GM15510 (cell line): Measurements from ENCODE around the gene HSP90AB1.
A peak's percentile ranks its signal among the peaks of the same experiment; 100 is the strongest.

Source experiments
- POLR2A ChIP-seq: IDR thresholded peaks from 3 replicates; pipeline ENCODE4 v1.6.1; 2011; ENCODE audit warnings: borderline replicate concordance; ENCODE audit not compliant: insufficient read length; ENCODE audit errors: extremely low read depth

HSP90AB1 gene

DNA sequence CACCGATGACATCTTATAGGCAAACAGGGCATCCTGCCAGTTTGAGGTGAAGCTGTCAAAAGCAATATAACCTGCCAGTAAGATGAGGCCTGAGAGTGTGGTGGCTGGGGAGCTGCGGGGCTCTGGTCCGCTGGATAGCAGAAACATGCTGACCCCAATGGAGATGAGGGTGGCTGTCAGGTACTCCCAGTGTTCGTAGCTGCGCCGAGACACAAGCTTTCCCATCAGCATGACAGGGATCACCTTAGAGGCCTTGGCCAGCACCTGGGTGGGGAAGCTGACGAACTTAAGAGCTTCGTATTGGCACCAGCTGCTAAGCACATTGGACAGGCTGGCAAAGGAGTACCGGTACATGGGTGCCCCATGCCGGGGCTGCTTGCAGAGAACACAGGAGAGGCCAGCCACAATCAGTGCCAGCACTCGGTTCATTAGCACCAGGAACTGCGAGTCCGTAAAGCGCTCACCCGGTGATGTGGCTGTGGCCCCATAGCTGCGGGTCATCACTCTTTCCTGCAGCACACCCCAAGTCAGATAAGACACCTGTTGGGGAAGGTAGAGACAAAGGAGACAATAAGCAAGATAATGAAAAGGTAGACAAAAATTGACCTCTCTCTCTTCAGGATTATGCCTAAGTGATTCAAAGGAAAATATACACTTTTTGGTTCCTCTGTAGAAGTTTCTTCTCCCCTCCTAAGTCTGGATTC, 8.4 kb downstream of the HSP90AB1 start:
- TF ChIP-seq POLR2A, result peak; percentile 38

DNA sequence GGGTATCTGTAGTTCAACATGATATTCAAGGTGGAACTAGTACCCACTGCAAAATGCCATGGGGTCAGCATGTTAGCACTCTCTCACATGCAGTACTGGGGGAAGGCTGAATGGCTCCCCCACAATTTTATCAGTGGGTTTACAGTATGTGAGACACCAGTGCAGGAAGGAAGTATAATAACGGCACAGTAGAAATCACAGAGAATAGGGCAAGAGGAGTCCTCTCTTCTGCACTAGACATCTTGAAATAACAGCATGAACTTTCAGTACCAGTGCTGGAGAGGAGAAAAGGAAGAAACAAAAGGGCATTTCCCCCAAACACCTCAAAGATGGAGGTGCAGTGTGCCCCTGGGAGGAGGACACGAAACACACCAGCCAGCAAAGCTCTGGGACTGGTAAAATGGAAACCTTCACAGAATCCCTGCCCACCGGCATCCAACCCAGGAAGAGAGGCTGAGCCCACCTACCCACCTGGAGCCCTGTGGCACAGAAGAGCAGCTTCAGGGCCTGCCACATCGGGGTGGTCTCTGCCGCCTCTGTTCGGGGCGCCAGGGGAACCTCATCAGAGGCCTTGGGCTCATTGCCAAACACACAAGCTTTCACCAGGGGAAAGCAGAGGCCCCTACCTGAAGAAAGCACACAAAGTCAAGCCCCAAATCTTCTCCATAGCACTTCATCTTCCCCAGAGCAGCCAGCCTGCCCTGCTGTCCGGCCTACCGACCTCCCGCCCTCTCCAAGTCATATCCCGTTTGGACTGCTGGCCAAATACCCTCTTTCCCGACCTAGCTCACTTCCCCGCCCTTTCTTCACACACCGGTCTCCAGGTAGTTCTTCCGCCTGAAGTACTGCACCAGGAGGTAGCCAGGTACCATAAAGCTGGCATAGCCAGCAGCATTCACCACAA, 9.2 kb downstream of the HSP90AB1 start:
- TF ChIP-seq POLR2A, result no peak

DNA sequence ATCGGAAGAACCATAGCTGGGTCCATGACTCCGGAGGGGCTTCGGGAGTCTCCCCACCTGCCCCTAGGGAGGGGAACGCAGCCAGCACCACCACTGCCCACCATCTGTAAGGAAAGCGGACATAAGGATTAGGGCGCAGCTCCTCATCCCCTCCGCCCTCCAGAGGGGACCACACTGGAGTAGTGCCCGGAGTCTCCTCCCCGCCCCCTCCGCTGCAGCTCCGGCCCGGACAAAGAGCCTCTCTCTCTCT, 9.8 kb downstream of the HSP90AB1 start:
- TF ChIP-seq POLR2A, result no peak

DNA sequence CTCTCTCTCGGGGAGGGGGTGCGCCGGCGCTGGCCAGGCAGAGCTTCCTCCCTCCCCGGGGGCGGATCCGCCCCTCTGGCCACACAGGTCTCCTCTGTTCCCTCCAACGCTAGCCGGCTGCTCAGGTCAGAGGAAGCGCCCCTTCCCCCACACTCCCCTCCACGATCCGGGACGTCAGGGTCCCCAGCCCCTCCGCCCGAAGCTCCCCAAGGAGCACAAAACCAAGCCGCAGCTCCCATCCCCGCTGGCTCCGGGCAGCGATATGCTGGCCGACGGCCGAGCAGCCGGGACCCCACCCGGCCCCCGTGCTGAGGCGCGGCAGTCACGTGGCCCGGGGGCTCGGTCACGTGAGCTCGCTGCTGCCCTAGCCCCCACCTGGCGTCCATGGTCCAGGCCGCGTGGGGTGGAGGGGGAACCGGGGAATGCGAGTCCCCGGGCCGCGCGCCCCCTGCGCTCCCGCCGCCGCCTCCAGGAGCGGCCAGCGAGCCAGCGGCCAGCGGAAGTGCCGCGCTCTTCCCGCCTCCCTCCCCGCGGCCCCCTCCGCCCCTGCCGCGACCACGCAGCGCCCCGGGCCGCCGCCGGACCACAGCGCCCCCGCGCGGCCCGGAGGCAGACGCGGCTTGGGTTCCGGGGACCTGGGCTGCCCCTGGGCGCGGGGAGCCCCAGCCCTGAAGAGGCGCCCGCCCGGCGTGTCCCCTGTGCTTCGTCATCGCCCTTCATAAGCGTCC, 10.3 kb downstream of the HSP90AB1 start, which contains the start of gene SLC35B2:
SLC35B2 (minus strand) TSS at position 504 of the 728 bp plus-strand sequence; CDS start at position 386, 118 bp downstream.
- TF ChIP-seq POLR2A, result peak; percentile 70

DNA sequence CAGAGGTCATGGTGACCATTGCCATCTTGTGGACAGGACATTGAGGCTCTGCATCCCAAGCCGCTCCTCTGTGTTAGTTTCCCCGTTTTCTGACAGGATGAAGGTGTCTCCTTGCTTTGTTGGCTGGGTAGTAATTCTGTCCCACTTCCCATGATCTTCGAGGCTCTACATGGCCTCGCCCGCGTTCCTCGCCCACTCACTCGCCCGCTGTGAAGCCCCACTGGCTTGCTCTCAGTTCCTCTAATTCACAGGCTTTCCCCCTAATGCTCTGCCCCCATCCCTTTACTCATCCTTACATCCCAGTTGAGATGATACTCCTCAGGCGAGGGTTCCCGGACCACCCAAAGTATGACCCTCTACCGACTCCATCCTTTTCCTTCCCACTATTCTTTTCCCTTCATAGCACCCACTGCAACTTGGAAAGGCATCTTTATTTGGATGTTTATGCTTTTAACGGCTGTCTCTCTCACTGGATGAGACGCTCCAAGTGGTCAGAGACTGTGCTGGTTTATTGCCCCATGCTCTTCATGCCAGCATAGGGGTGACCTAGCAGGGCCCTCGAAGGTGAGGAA, 10.9 kb downstream of the HSP90AB1 start:
- no peak for TF ChIP-seq POLR2A

DNA sequence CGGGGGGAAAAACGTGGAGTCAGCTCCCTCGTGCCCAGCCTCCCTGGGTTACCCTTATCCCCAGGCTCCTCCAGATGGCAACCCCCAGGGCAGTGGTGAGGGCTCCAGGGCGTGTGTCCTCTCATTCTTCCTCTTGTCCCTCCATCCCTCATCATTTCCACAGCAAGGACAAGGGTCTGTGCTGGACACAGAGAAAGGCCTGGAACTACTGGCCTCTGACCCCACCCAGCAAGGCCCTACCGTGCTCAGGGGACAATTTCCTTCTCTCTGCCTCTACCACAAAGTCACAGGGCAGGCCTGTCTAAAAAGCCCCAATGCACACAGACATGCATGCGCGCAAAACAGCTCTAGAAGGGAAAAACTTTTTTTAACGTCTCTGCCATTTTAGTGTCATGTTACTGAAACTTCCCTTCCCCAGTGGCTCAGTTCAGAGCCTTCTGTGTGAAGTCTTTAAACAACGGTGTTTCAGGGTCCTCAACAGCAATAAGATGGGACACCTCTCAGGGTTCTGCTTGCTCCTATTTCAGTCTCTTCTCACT, 11.5 kb downstream of the HSP90AB1 start:
- TF ChIP-seq POLR2A, result no peak

DNA sequence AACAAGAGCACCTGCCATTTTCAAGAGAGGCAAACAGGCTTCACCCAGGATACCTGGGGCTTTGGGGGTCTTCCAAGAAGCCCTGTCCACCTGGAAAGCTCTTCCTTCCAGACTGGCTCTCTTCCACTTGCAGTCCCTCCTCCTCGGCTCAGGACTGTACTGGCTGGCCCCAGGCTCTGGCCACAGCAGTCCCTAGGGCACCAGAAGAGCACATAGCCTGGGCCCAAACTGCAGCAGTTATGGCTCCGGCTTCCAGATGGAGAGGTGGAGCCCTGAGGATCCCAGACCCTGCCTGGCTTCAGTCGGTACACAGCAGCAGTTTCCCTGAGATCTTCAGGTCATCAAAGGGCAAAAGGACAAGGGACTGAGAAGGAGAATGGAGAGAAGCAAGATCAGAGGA, 12.0 kb downstream of the HSP90AB1 start:
- no peak for TF ChIP-seq POLR2A

DNA sequence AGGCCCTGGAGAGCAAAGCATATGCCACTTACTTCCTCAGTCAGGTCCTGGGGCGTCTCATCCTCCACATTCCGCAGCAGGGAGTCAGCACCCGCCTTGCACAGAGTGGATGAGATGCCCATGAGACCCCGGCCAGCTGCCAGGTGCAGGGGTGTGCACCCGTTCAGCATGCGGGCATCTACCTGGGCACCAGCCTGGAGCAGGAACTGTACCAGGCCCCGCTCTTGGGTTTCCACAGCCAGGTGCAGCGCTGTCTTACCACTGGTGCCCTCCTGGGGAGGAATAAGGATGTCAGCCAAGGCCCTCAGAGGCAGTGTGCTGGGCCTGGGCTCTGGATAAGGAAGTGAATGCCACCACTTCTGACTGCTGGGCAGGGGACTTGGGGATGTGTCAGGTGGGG, 13.1 kb downstream of the HSP90AB1 start:
- no peak for TF ChIP-seq POLR2A

DNA sequence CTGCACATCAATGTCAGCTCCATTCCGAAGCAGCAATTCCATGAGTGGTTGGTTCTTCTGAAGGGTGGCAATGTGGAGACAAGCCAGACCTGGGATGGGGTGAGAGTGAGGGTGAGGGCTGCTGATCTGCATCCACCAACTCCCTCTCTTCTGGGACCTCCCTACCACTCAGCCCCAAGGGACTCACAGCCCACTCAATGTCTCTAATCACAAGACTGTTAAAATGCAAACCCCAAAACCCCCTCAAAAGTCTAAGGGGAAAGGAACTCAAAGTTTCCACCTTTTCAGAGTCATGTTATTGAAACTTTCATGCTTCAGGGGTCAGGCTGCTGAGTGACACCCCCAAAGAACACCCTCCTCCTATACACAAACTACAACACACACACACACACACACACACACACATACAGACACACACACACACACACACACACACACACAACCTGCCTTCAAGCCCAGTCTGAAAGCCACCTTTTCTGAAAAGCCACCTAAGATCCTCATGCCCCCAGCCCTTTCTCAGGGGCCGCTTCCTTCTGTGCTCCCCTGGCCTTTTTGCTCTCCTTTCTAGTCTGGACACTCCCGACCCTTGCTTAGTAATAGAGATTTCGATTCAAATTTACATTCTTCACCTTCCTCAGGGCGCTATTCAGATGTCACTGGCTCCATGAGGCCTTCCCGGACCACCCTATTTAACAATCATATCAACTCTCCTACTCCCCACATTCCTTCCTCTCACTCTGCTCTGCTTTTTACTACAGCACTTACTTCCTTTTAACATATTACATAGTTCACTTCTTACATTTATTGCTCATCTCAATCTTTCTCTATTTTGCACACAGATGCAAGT, 13.8 kb downstream of the HSP90AB1 start:
- TF ChIP-seq POLR2A, result peak; percentile 40

DNA sequence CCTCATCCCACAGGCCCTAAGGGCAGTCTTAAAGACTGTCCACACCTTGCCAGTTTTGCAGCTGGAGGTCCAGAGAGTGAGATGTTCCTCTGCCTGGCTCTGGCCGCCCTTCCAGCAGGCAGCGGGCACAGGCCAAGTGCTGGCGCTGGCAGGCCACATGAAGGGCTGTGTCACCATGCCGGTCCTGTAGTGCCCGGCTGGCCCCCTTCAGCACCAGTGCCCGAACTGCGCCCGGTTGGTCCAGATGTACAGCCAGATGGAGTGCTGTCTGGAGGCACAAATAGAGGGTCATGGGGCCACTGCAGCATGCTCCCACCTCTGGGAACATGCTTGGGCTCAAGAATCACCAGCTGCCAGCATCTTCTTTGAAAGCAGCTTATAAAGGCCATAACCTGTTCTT, 14.7 kb downstream of the HSP90AB1 start:
- no peak for TF ChIP-seq POLR2A

DNA sequence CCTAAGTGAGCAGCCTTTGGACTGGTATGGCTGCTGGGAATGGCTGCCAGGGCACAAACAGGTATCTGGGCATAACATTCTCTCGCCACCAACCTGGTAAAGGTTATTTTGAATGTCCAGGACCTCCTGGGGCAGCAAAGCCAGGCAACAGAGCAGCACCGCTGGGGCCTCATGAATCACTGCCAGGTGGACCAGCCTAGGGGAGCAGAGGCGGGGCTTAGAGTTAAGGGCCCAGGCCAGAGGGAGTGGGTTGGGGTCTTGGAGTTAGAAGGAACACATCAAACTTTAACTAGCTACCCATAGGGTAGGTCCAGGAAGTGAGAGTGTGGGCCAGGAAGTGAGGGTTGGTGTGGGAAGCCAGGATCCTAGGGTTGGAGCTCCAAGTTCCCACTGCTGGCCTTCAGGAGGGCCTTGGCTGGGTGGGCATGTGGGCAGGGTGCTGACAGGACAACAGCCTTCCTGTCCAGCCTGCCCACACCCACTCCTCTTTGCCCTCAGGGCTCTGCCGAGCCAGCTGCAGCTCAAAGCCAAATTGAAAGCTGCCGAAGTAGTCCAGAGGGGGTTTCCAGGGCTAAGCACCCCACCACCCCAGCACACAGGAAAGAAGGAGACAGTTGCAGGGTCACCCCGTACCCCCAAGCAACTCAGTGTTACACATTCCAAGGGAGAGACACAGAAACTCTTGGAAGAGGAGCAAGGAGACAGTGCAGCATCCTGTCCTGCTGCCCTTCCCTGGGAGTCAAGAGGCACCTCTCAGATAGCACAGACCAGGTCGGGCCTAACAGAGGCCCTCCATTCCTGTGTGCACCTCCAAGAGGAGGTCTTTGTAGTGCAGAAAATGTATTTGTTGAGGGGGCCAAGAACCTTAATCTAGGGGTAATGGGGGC, 15.8 kb downstream of the HSP90AB1 start:
- TF ChIP-seq POLR2A, result no peak

DNA sequence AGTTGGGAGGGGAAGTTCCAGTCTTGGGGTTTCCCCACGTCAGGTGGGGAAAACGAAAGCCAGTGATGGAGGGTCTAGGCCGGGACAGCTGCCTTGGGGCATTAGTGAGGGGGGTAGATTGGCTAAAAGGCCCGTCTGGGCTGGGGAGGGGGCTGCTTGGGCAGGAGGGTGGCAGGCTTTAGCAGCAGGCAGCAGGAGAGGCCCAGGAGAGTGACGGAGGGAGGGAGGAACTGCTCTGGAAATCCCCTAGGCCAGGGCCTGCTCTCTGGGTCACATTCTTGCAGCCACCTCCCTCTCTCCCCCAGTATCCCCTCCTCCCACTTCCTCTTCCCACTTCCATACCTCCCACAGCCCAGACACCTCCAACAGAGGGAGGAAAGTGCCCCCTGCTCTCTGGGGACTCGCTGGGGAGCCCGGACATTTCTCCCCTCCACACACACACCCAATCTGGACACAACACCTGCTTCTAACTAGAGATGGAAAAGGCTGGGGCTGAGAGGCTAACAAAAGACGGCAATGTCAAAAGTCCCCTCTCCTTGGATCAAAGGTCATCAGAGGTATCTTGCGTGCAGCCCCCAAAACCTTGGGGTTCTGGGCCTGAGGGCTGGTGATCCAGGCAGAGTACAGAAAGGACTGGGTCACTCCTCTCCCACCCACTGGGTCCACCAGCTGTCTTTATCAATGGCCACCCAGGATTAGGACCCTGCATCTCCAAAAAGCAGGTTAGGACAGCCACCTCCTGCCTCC, 16.6 kb downstream of the HSP90AB1 start:
- TF ChIP-seq POLR2A, result peak; percentile 58
